ENCODE results near the gene TNRC18.
A peak's percentile ranks its signal among the peaks of the same experiment; 100 is the strongest.

TNRC18 gene

GRCh38 chr7:5403442-5403841 is 20.2 kb downstream of the TNRC18 start:
- DNase-seq (ENCODE audit: low read depth) = no peak

- no peak for DNase-seq (ENCODE audit: low read depth)
Measured at GRCh38 chr7:5397736-5398135, 25.9 kb downstream of the TNRC18 start.

GRCh38 chr7:5396999-5397663 is 26.5 kb downstream of the TNRC18 start:
- DNase-seq (ENCODE audit: low read depth) = peak; percentile 78

- no peak for DNase-seq (ENCODE audit: low read depth)
Measured at GRCh38 chr7:5396542-5396941, 27.1 kb downstream of the TNRC18 start.

GRCh38 chr7:5395246-5395645 is 28.4 kb downstream of the TNRC18 start:
- no peak for DNase-seq (ENCODE audit: low read depth)

GRCh38 chr7:5394264-5395105 is 29.1 kb downstream of the TNRC18 start:
- no peak for DNase-seq (ENCODE audit: low read depth)

GRCh38 chr7:5393748-5394147 is 29.9 kb downstream of the TNRC18 start:
- no peak for DNase-seq (ENCODE audit: low read depth)

- DNase-seq (ENCODE audit: low read depth) = no peak
Measured at GRCh38 chr7:5393328-5393727, 30.3 kb downstream of the TNRC18 start.

- no peak for DNase-seq (ENCODE audit: low read depth)
Measured at GRCh38 chr7:5390918-5391317, 32.7 kb downstream of the TNRC18 start.

- DNase-seq (ENCODE audit: low read depth) = no peak
Measured at GRCh38 chr7:5388905-5389433, 34.7 kb downstream of the TNRC18 start.

GRCh38 chr7:5388273-5388901 is 35.2 kb downstream of the TNRC18 start:
- DNase-seq (ENCODE audit: low read depth) = no peak

GRCh38 chr7:5387711-5388245 is 35.9 kb downstream of the TNRC18 start:
- DNase-seq (ENCODE audit: low read depth) = no peak

GRCh38 chr7:5384618-5385017 is 39.0 kb downstream of the TNRC18 start:
- no peak for DNase-seq (ENCODE audit: low read depth)

- DNase-seq (ENCODE audit: low read depth) = no peak
Measured at GRCh38 chr7:5383314-5384098, 40.1 kb downstream of the TNRC18 start.

- no peak for DNase-seq (ENCODE audit: low read depth)
Measured at GRCh38 chr7:5382281-5382892, 41.2 kb downstream of the TNRC18 start.

- no peak for DNase-seq (ENCODE audit: low read depth)
Measured at GRCh38 chr7:5381071-5381772, 42.4 kb downstream of the TNRC18 start.

GRCh38 chr7:5380350-5381070 is 43.1 kb downstream of the TNRC18 start:
- no peak for DNase-seq (ENCODE audit: low read depth)

- DNase-seq (ENCODE audit: low read depth) = no peak
Measured at GRCh38 chr7:5379546-5379945, 44.1 kb downstream of the TNRC18 start.

- no peak for DNase-seq (ENCODE audit: low read depth)
Measured at GRCh38 chr7:5377816-5378215, 45.8 kb downstream of the TNRC18 start.

GRCh38 chr7:5377279-5377678 is 46.4 kb downstream of the TNRC18 start:
- DNase-seq (ENCODE audit: low read depth) = no peak
